HepG2 (cell line): ENCODE measurements around the gene MYADML2. TPM values are rescaled to one million over a fixed set of nuclear protein-coding genes. Genes with fewer than 3 reads are reported as not detected.

Source experiments
- AKAP8 ChIP-seq: sonication (generic); formaldehyde crosslinking; IDR thresholded peaks from 2 replicates; pipeline ENCODE4 v1.5.1; 2020; ENCODE audit warnings: mild to moderate bottlenecking, missing genetic modification reagents
- CAMTA2 ChIP-seq: sonication (generic); formaldehyde crosslinking; IDR thresholded peaks from 2 replicates; pipeline ENCODE4 v1.4.0; 2020; ENCODE audit warnings: mild to moderate bottlenecking, missing genetic modification reagents, borderline replicate concordance
- ELF4 ChIP-seq: sonication (generic); formaldehyde crosslinking; IDR thresholded peaks from 2 replicates; pipeline ENCODE4 v1.5.0; 2020; ENCODE audit warnings: missing genetic modification reagents, mild to moderate bottlenecking, moderate library complexity, borderline replicate concordance
- GZF1 ChIP-seq: sonication (generic); formaldehyde crosslinking; IDR thresholded peaks from 2 replicates; pipeline ENCODE4 v1.5.1; 2020; ENCODE audit warnings: mild to moderate bottlenecking, missing genetic modification reagents
- HOXA3 ChIP-seq: sonication (generic); formaldehyde crosslinking; IDR thresholded peaks from 2 replicates; pipeline ENCODE4 v1.5.0; 2020; ENCODE audit warnings: missing genetic modification reagents
- MAFF ChIP-seq: IDR thresholded peaks from 2 replicates; pipeline ENCODE4 v1.6.1; 2011; ENCODE audit warnings: low read depth, low read length, improper control_type of control experiment
- MTF2 ChIP-seq: sonication (generic); formaldehyde crosslinking; IDR thresholded peaks from 2 replicates; pipeline ENCODE4 v1.5.0; 2020; ENCODE audit warnings: missing genetic modification reagents, borderline replicate concordance
- MZF1 ChIP-seq: sonication (generic); formaldehyde crosslinking; IDR thresholded peaks from 2 replicates; pipeline ENCODE4 v1.8.1; 2023; ENCODE audit warnings: mild to moderate bottlenecking, missing genetic modification reagents, borderline replicate concordance
- NCOR1 ChIP-seq: fragments of 200-600 bp; sonication (generic); IDR thresholded peaks from 2 replicates; pipeline ENCODE4 v1.7.0; 2017; ENCODE audit warnings: antibody characterized with exemption, low read length, borderline replicate concordance
- PAF1 ChIP-seq: IDR thresholded peaks from 2 replicates; pipeline ENCODE4 v1.6.1; 2016; ENCODE audit warnings: missing genetic modification reagents, missing compliant biosample characterization
- PRPF4 ChIP-seq: fragments of 200-400 bp; formaldehyde crosslinking; IDR thresholded peaks from 2 replicates; pipeline ENCODE4 v1.6.1; 2016; ENCODE audit warnings: low read length, low read depth; ENCODE audit not compliant: poor library complexity, severe bottlenecking
- SNAI1 ChIP-seq: sonication (generic); formaldehyde crosslinking; IDR thresholded peaks from 2 replicates; pipeline ENCODE4 v1.5.0; 2020; ENCODE audit warnings: mild to moderate bottlenecking, missing genetic modification reagents, borderline replicate concordance
- SRF ChIP-seq: IDR thresholded peaks from 2 replicates; pipeline ENCODE4 v1.6.1; 2011; ENCODE audit warnings: mild to moderate bottlenecking, low read depth, low read length, moderate library complexity
- STAT5B ChIP-seq: sonication (generic); formaldehyde crosslinking; IDR thresholded peaks from 2 replicates; pipeline ENCODE4 v1.4.0; 2020; ENCODE audit warnings: missing genetic modification reagents
- TRIM24 ChIP-seq: sonication (generic); formaldehyde crosslinking; IDR thresholded peaks from 2 replicates; pipeline ENCODE4 v1.8.0; 2022; ENCODE audit warnings: mild to moderate bottlenecking, missing genetic modification reagents
- ZBTB33 ChIP-seq: sonication (generic); formaldehyde crosslinking; IDR thresholded peaks from 2 replicates; pipeline ENCODE4 v1.4.0; 2020; ENCODE audit warnings: missing genetic modification reagents
- ZBTB7A ChIP-seq: sonication (generic); formaldehyde crosslinking; IDR thresholded peaks from 2 replicates; pipeline ENCODE4 v1.8.0; 2022; ENCODE audit warnings: mild to moderate bottlenecking, missing genetic modification reagents
- ZNF207 ChIP-seq: fragments of 450-650 bp; IDR thresholded peaks from 2 replicates; pipeline ENCODE4 v1.6.1; 2016; ENCODE audit warnings: antibody characterized with exemption, borderline replicate concordance
- ZNF282 ChIP-seq: fragments of 450-650 bp; IDR thresholded peaks from 2 replicates; pipeline ENCODE4 v1.6.1; 2018; ENCODE audit not compliant: partially characterized antibody
- ZNF33A ChIP-seq: sonication (generic); formaldehyde crosslinking; IDR thresholded peaks from 2 replicates; pipeline ENCODE4 v1.5.1; 2020; ENCODE audit warnings: missing genetic modification reagents, mild to moderate bottlenecking, moderate library complexity, borderline replicate concordance
- ZNF550 ChIP-seq: sonication (generic); formaldehyde crosslinking; IDR thresholded peaks from 2 replicates; pipeline ENCODE4 v1.4.0; 2020; ENCODE audit warnings: mild to moderate bottlenecking, missing genetic modification reagents, borderline replicate concordance
- ZNF652 ChIP-seq: IDR thresholded peaks from 2 replicates; pipeline ENCODE4 v1.6.1; 2016; ENCODE audit warnings: low read depth, borderline replicate concordance
- ZNF703 ChIP-seq: sonication (generic); formaldehyde crosslinking; IDR thresholded peaks from 2 replicates; pipeline ENCODE4 v1.5.1; 2020; ENCODE audit warnings: missing genetic modification reagents, mild to moderate bottlenecking, moderate library complexity, borderline replicate concordance
- ZNF747 ChIP-seq: sonication (generic); formaldehyde crosslinking; IDR thresholded peaks from 2 replicates; pipeline ENCODE4 v1.8.1; 2023; ENCODE audit warnings: missing genetic modification reagents, mild to moderate bottlenecking, borderline replicate concordance
- ZNF879 ChIP-seq: sonication (generic); formaldehyde crosslinking; IDR thresholded peaks from 2 replicates; pipeline ENCODE4 v1.8.1; 2023; ENCODE audit warnings: missing genetic modification reagents
- ZSCAN20 ChIP-seq: sonication (generic); formaldehyde crosslinking; IDR thresholded peaks from 2 replicates; pipeline ENCODE4 v1.4.0; 2020; ENCODE audit warnings: missing genetic modification reagents, mild to moderate bottlenecking, borderline replicate concordance
- ZSCAN21 ChIP-seq: sonication (generic); formaldehyde crosslinking; IDR thresholded peaks from 2 replicates; pipeline ENCODE4 v1.8.0; 2022; ENCODE audit warnings: mild to moderate bottlenecking, missing genetic modification reagents, moderate library complexity, borderline replicate concordance
- ZSCAN30 ChIP-seq: sonication (generic); formaldehyde crosslinking; IDR thresholded peaks from 2 replicates; pipeline ENCODE4 v1.5.0; 2020; ENCODE audit warnings: mild to moderate bottlenecking, missing genetic modification reagents
- polyA plus RNA-seq, 8 experiments: library from polyadenylated mRNA; depleted of rRNA in 3 of 8; stranded (reverse) in 7 of 8; unstranded in 1 of 8; fragments of >200 nt; fragmentation: Illumina TruSeq in 4 of 8; extraction: Trizol in 4 of 8; gene quantifications; 2 replicates each; pipeline versions ENCODE4 v1.2.1 to v1.2.3, GENCODE V29; 2011 to 2016; ENCODE audit warnings: low read depth in 4 of 8, missing spikeins in 1 of 8, mixed read lengths in 1 of 8; ENCODE audit not compliant: insufficient read depth in 1 of 8
- total RNA-seq, 5 experiments: library from RNA; depleted of rRNA; stranded (reverse); fragments of >200 nt; fragmentation: Illumina TruSeq; extraction: Trizol; gene quantifications; 2 replicates each; pipeline ENCODE4 v1.2.3, GENCODE V29; 2016; ENCODE audit warnings: low read depth in 1 of 5

Gene MYADML2
- total and polyA plus RNA-seq, 2 of the 13 experiments (the other 11 are each of a cell fraction or from before 2014, with no cell fraction given), result not detected

GRCh38 chr17:81909966-81910839, 36.8 kb downstream of the MYADML2 start (continued):
- peak; percentile 90 for TF ChIP-seq HOXA3 (CRISPR knock-in tag)
- TF ChIP-seq ZNF703, result no peak
- TF ChIP-seq PAF1, result peak; percentile 93
- TF ChIP-seq ZSCAN20 (CRISPR knock-in tag), result peak; percentile 79
- no peak for TF ChIP-seq ZSCAN30 (CRISPR knock-in tag)
- peak; percentile 37; the same call in 1 of the 2 replicates for TF ChIP-seq CAMTA2
- TF ChIP-seq NCOR1, result peak; percentile 90
- peak; percentile 81 for TF ChIP-seq ELF4 (CRISPR knock-in tag)
- TF ChIP-seq SNAI1 (CRISPR knock-in tag), result peak; percentile 76; the same call in 1 of the 2 replicates
- no peak for TF ChIP-seq TRIM24
- TF ChIP-seq ZNF747 (CRISPR knock-in tag), result 0 out of 2 replicates have a peak, but pooled peaks have one; percentile 35
- peak; percentile 99 for TF ChIP-seq AKAP8 (CRISPR knock-in tag)
- no peak for TF ChIP-seq SRF
- TF ChIP-seq MTF2 (CRISPR knock-in tag), result no peak
- no peak; the same call in 1 of the 2 replicates for TF ChIP-seq ZNF550
- TF ChIP-seq ZNF879 (CRISPR knock-in tag), result no peak
- TF ChIP-seq ZSCAN21 (CRISPR knock-in tag), result peak; percentile 88
- no peak for TF ChIP-seq PRPF4
- no peak for TF ChIP-seq STAT5B
- no peak for TF ChIP-seq ZNF652
- no peak; the same call in 1 of the 2 replicates for TF ChIP-seq GZF1 (CRISPR knock-in tag)
- no peak for TF ChIP-seq ZNF33A (CRISPR knock-in tag)
- TF ChIP-seq ZBTB33, result peak; percentile 46; the same call in 1 of the 2 replicates
- TF ChIP-seq ZNF282, result peak; percentile 16
- TF ChIP-seq ZNF207, result no peak
- peak; percentile 72; the same call in 1 of the 2 replicates for TF ChIP-seq ZBTB7A (CRISPR knock-in tag)
- no peak for TF ChIP-seq MZF1 (CRISPR knock-in tag)
- TF ChIP-seq MAFF, result no peak
